Measurements from ENCODE around the gene ENAM.

DNA sequence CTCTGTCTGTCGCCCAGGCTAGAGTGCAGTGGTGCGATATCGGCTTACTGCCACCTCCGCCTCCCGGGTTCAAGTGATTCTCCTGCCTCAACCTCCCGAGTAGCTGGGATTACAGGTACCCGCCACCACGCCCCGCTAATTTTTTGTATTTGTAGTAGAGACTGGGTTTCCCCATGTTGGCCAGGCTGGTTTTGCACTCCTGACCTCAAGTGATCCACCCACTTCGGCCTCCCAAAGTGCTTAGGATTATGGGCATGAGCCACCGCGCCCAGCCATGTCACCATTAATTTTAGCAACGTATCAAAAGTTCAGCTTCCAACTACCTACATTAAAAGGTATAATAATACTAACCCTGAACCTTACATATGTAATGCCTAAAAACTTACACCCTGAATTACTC lies 58.8 kb downstream of the ENAM start:
- TF ChIP-seq, protein P1, sequence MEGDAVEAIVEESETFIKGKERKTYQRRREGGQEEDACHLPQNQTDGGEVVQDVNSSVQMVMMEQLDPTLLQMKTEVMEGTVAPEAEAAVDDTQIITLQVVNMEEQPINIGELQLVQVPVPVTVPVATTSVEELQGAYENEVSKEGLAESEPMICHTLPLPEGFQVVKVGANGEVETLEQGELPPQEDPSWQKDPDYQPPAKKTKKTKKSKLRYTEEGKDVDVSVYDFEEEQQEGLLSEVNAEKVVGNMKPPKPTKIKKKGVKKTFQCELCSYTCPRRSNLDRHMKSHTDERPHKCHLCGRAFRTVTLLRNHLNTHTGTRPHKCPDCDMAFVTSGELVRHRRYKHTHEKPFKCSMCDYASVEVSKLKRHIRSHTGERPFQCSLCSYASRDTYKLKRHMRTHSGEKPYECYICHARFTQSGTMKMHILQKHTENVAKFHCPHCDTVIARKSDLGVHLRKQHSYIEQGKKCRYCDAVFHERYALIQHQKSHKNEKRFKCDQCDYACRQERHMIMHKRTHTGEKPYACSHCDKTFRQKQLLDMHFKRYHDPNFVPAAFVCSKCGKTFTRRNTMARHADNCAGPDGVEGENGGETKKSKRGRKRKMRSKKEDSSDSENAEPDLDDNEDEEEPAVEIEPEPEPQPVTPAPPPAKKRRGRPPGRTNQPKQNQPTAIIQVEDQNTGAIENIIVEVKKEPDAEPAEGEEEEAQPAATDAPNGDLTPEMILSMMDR (IDR thresholded peaks at IDR 0.05): no peak
- TF ChIP-seq, protein P2, sequence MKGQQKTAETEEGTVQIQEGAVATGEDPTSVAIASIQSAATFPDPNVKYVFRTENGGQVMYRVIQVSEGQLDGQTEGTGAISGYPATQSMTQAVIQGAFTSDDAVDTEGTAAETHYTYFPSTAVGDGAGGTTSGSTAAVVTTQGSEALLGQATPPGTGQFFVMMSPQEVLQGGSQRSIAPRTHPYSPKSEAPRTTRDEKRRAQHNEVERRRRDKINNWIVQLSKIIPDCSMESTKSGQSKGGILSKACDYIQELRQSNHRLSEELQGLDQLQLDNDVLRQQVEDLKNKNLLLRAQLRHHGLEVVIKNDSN (IDR thresholded peaks at IDR 0.05; ENCODE audit: borderline replicate concordance, low read depth): no peak
- TF ChIP-seq, protein P3, sequence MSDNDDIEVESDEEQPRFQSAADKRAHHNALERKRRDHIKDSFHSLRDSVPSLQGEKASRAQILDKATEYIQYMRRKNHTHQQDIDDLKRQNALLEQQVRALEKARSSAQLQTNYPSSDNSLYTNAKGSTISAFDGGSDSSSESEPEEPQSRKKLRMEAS (IDR thresholded peaks at IDR 0.05; ENCODE audit: low read depth): no peak
- TF ChIP-seq ELF1 (IDR thresholded peaks at IDR 0.05) (no peak), SIN3A (IDR thresholded peaks at IDR 0.05; ENCODE audit: borderline replicate concordance, low read depth, low read length) (no peak), EZH2phosphoT487 (IDR thresholded peaks at IDR 0.05; ENCODE audit: borderline replicate concordance, low read depth) (no peak), RFX5 (IDR thresholded peaks at IDR 0.05; ENCODE audit: low read length) (no peak), TAF1 (IDR thresholded peaks at IDR 0.05; ENCODE audit: borderline replicate concordance, low read depth, low read length) (no peak)
- TF ChIP-seq, protein P4, sequence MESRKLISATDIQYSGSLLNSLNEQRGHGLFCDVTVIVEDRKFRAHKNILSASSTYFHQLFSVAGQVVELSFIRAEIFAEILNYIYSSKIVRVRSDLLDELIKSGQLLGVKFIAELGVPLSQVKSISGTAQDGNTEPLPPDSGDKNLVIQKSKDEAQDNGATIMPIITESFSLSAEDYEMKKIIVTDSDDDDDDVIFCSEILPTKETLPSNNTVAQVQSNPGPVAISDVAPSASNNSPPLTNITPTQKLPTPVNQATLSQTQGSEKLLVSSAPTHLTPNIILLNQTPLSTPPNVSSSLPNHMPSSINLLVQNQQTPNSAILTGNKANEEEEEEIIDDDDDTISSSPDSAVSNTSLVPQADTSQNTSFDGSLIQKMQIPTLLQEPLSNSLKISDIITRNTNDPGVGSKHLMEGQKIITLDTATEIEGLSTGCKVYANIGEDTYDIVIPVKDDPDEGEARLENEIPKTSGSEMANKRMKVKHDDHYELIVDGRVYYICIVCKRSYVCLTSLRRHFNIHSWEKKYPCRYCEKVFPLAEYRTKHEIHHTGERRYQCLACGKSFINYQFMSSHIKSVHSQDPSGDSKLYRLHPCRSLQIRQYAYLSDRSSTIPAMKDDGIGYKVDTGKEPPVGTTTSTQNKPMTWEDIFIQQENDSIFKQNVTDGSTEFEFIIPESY (IDR thresholded peaks at IDR 0.05; ENCODE audit: borderline replicate concordance, low read depth): no peak
